Keratinocyte (primary cell): ENCODE data around the gene GDPD5.

Source experiments
- CTCF ChIP-seq, 3 experiments: IDR thresholded peaks in 1 of 3; conservative IDR thresholded peaks in 1 of 3; optimal IDR thresholded peaks in 1 of 3; 2 replicates in 2 of 3; 3 replicates in 1 of 3; pipeline versions ENCODE3 to v1.5.1; 2011; ENCODE audit warnings: low read length in 3 of 3, mild to moderate bottlenecking in 3 of 3, moderate library complexity in 2 of 3, control low read depth in 1 of 3, inconsistent platforms in 1 of 3; ENCODE audit not compliant: insufficient read depth in 2 of 3; ENCODE audit errors: extremely low read depth in 1 of 3
- EZH2 ChIP-seq: IDR thresholded peaks from one replicate; pipeline ENCODE4 v1.6.1; 2012; ENCODE audit warnings: inconsistent platforms, mild to moderate bottlenecking, low read length, moderate library complexity

- no peak for TF ChIP-seq EZH2
- no peak for TF ChIP-seq CTCF (optimal IDR thresholded peaks at IDR 0.05 in 1 of 3, IDR thresholded peaks at IDR 0.05 in 1 of 3, conservative IDR thresholded peaks at IDR 0.05 in 1 of 3; ENCODE audit: extremely low read depth in 1 of 3, insufficient read depth in 2 of 3, low read length in 3 of 3)
These were observed 71.7 kb downstream of the GDPD5 start for GRCh38 chr11:75453916-75454655.
